ENCODE results near the gene MPI. TPM values are rescaled to one million over a fixed set of nuclear protein-coding genes. Genes with fewer than 3 reads are reported as not detected.
A peak's percentile ranks its signal among the peaks of the same experiment; 100 is the strongest.

Gene MPI
- total RNA-seq, 1 experiment from 2014 or later, result 57.5 TPM

- H3K4me2 ChIP-seq (ENCODE audit: insufficient read depth, insufficient read length, low read length), result peak overlapping the region; percentile 64
- H4K20me1 ChIP-seq (ENCODE audit: control insufficient read depth, insufficient read depth, insufficient read length), result no peaks in the 10 kb centered on the region
- Mint-ChIP-seq H3K27me3 (ENCODE audit: low read depth) (no peaks in the 10 kb centered on the region), H3K36me3 (ENCODE audit: insufficient read depth in 1 of 3, low read depth in 3 of 3) (peaks cover 12 to 49% (median 45%) of the 10 kb centered on the region in 3 experiments), H3K4me3 (peak overlapping the region; percentile 71 to 89), H3K4me1 (peaks cover 20 to 35% of the 10 kb centered on the region in 2 experiments), H3K27ac (peak overlapping the region; percentile 95 to 98 (median 97)), H3K9me3 (no peaks in the 10 kb centered on the region)
- no peak overlapping the region for H2BK12ac ChIP-seq (ENCODE audit: insufficient read length, low read depth, low read length)
- peaks cover 6% of the 10 kb centered on the region for H3K23me2 ChIP-seq (ENCODE audit: insufficient read length, low read depth, low read length, poor library complexity, severe bottlenecking)
- peak overlapping the region; percentile 77 for H4K91ac ChIP-seq (ENCODE audit: insufficient read length, low read depth, low read length)
- H3K23ac ChIP-seq (ENCODE audit: insufficient read length, low read depth, low read length), result no peak overlapping the region
- H3K4me1 ChIP-seq (ENCODE audit: insufficient read depth, low read length), result no peaks in the 10 kb centered on the region; the same call in 1 of the 2 replicates
- no peak overlapping the region for H3T11ph ChIP-seq (ENCODE audit: low read length)
- H4K5ac ChIP-seq (ENCODE audit: insufficient read length, low read depth, low read length), result no peak overlapping the region
- H3K56ac ChIP-seq (ENCODE audit: insufficient read length, low read depth, low read length), result no peak overlapping the region
- H3K9ac ChIP-seq (ENCODE audit: extremely low read depth, insufficient read length, low read length), result peak overlapping the region; percentile 73
- no peak overlapping the region for H2BK5ac ChIP-seq (ENCODE audit: insufficient read length, low read length)
- H2BK120ac ChIP-seq (ENCODE audit: low read depth, low read length, poor library complexity, severe bottlenecking), result no peak overlapping the region
- no peaks in the 10 kb centered on the region for H3K79me2 ChIP-seq (ENCODE audit: insufficient read depth, low read length)
- H3K27me3 ChIP-seq (ENCODE audit: insufficient read depth, low read length), result no peaks in the 10 kb centered on the region
- no peaks in the 10 kb centered on the region for H3K9me3 ChIP-seq (ENCODE audit: control insufficient read depth, low read depth, low read length)
- no peak; the same call in 2 of the 3 replicates for TF ChIP-seq CTCF (conservative IDR thresholded peaks at IDR 0.05)
- H3K27ac ChIP-seq (ENCODE audit: insufficient read length, low read depth, low read length), result no peak overlapping the region
- no peak overlapping the region for H2BK15ac ChIP-seq (ENCODE audit: low read depth, low read length)
- H4K8ac ChIP-seq (replicated peaks; ENCODE audit: insufficient read length, low read depth, low read length), result no peak overlapping the region
- peak overlapping the region; percentile 70 for H3K18ac ChIP-seq (ENCODE audit: insufficient read length, low read depth, low read length)
- no peak overlapping the region for H2BK20ac ChIP-seq (ENCODE audit: low read depth, low read length, poor library complexity, severe bottlenecking)
- H3K14ac ChIP-seq (ENCODE audit: insufficient read depth, low read length), result peak overlapping the region; percentile 92
- H2AFZ ChIP-seq (ENCODE audit: low read length), result no peak overlapping the region
- DNase-seq, result no peak
- no peak overlapping the region for H2AK5ac ChIP-seq (ENCODE audit: insufficient read length, low read length)
- WGBS (ENCODE audit: extremely low coverage, insufficient read length, low lambda C conversion rate), result no CpG with 5 or more reads among the region's 18 CpGs
- no peaks in the 10 kb centered on the region for H3K79me1 ChIP-seq (ENCODE audit: insufficient read depth, low read depth, low read length, poor library complexity, severe bottlenecking)
- no peak overlapping the region; the same call in 1 of the 2 replicates for H3K4ac ChIP-seq (ENCODE audit: low read depth, low read length)
These were observed 46.4 kb upstream of the MPI start for GRCh38 chr15:74843445-74843828.
